Renal pelvis (tissue), 4 donors: ENCODE measurements around the gene MRPS18A. TPM values are rescaled to one million over a fixed set of nuclear protein-coding genes. Genes with fewer than 3 reads are reported as not detected.
"Not testable (repeated sequence)": the region's sequence is repeated elsewhere in the genome, so short reads cannot be mapped to it uniquely, and the experiment has no call there.

Source experiments
- DNase-seq: peaks from one replicate; pipeline ENCODE4 v3.0.0-alpha.2; 2013
- polyA plus RNA-seq, 3 donors: library from polyadenylated mRNA; unstranded; fragments of 120-200 nt; gene quantifications; one replicate each; pipeline ENCODE4 v1.2.1, GENCODE V29; 2013; ENCODE audit not compliant: insufficient read length in 3 of 3

MRPS18A gene
- polyA plus RNA-seq, 3 donors: 47.2 to 51.4 (median 50.9) TPM

DNA sequence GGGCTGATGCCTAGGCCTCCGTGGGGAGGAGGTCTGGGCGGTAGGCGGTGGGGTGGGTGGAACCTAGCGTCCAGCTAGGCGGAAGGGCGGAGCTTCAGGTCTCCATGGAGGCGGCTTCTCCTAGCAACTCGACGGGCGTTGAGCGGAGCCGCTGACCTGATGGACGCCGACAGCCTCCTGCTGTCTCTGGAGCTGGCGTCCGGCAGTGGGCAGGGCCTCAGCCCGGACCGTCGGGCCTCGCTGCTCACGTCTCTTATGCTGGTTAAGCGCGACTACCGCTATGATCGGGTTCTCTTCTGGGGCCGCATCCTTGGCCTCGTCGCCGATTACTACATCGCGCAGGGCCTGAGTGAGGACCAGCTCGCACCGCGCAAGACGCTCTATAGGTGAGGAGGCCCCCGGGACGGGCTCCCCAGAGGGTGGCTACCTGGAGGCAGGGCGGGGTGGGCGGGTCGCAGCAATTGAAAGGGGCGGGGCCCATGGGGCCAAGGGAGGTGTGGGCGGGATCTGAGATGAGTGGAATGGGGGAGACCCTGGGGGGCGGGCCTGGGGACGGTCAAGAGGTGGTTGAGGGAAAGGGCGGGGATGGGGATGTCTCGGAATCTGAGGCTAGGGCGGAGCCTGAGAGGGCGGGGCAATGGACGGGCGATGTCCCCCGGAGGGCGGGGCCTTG lies 42.5 kb downstream of the MRPS18A start, which contains the start of gene RSPH9:
TSS of gene RSPH9 (plus strand) at position 97 of the 673 bp plus-strand sequence. CDS start at position 160, 63 bp downstream.
- DNase-seq: peak; percentile 76

DNA sequence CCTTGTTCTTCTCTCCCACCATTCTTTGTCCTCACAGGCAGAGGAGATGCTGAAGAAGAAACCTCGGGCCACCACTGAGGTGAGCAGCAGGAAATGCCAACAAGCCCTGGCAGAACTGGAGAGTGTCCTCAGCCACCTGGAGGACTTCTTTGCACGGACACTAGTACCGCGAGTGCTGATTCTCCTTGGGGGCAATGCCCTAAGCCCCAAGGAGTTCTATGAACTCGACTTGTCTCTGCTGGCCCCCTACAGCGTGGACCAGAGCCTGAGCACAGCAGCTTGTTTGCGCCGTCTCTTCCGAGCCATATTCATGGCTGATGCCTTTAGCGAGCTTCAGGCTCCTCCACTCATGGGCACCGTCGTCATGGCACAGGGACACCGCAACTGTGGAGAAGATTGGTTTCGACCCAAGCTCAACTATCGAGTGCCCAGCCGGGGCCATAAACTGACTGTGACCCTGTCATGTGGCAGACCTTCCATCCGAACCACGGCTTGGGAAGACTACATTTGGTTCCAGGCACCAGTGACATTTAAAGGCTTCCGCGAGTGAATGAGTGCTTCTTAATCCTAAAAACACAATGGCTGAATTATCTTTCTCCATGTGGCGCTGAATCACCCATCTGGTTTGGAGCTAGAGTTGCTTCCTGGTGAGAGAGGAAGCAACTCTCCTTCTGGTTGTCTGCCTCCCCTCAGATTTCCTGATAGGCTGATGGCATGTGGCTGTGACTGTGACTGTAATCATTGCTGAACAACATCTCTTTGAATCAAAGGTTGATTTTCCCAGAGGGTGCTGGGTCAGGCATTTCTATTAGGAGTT lies 47.4 kb downstream of the MRPS18A start:
- no peak for DNase-seq

DNA sequence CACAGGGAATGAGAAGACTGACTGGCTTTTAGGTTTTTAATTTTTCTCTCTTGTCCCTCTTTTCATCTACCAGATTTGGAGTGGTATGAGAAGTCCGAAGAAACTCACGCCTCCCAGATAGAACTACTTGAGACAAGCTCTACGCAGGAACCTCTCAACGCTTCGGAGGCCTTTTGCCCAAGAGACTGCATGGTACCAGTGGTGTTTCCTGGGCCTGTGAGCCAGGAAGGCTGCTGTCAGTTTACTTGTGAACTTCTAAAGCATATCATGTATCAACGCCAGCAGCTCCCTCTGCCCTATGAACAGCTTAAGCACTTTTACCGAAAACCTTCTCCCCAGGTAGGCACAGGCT lies 51.3 kb downstream of the MRPS18A start:
- no peak for DNase-seq

DNA sequence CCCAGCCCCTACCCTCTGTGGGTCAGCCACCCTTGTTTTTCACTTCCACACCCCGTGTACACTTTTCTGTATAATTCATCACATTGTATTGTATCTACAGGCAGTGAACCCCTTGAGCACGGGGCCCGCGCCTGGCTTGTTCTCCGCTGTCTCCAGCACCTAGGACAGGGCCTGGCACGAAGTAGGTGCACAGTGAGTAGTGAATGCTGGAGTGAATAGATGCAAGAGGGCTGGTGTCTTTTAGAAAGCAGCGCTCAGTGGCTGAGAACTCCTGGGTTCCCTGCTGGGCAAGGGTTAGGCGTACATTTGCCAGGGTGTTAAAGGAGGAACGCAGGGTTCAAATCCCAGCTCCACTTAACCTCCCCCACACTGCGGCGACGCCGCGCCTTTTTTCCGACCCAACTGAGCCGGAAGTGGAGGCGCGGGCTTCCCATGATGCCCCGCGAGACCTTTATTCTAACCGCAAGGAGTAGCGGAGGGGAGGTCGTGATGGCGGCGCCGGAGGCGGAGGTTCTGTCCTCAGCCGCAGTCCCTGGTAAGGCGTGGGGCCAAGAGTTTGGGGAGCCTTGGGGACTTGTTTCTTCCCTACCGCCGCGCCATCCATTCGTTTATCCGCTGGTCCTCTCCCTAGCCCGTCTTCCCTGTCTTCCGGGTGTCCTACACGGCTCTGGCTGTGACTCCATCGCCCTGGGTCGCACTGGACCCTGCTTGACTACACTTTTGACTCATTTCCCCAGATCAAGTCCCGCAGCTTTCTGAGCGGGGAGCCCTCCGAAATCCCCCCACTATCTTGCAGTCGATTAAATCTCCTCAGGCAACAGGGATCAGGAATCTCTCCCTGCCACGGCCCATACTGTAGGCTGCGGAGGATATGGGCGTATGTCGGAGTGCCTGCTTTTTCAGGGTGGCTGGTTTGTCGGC lies 51.9 kb downstream of the MRPS18A start, which contains the start of gene MAD2L1BP:
TSS of gene MAD2L1BP (plus strand) at position 454 of the 921 bp plus-strand sequence. CDS start at position 490, 36 bp downstream.
- DNase-seq: peak; percentile 84

DNA sequence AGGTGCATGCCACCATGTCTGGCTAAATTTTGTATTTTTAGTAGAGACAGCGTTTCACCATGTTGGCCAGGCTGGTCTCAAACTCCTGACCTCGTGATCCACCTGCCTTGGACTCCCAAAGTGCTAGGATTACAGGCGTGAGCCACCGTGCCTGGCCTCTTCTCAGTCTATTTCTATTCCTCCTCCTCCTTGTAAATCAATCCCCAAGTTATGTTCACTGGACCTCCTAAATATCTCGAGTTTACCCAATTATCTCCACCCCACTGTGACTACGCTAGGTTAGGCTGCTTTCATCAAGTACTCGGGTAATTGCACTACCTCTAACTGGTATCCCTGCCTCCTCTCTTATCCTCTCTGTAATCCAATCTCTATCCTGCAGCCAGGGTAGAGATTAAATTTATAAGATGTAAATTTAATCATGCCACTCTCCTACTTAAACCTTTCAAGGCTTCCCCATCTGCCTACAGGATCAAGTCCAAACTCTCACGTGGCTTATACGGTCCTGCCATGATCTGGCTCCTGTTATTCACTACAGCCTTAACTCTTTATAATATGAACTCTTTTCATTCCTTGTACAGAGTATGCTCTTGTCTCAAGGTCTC lies 52.8 kb downstream of the MRPS18A start:
- no peak for DNase-seq

DNA sequence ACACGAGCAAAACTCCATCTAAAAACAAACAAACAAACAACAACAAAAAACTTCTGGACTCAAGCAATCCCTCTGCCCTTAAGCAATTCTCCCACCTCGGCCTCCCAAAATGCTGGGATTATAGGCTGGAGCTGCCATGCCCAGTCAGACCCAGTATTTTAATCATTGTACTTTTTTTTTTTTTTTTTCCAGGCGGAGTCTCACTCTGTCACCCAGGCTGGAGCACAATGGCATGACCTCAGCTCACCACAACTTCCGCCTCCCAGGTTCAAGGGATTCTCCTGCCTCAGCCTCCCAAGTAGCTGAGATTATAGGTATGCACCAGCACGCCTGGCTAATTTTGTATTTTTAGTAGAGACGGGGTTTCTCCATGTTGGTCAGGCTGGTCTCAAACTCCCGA lies 54.6 kb downstream of the MRPS18A start:
- DNase-seq: not testable (repeated sequence)

DNA sequence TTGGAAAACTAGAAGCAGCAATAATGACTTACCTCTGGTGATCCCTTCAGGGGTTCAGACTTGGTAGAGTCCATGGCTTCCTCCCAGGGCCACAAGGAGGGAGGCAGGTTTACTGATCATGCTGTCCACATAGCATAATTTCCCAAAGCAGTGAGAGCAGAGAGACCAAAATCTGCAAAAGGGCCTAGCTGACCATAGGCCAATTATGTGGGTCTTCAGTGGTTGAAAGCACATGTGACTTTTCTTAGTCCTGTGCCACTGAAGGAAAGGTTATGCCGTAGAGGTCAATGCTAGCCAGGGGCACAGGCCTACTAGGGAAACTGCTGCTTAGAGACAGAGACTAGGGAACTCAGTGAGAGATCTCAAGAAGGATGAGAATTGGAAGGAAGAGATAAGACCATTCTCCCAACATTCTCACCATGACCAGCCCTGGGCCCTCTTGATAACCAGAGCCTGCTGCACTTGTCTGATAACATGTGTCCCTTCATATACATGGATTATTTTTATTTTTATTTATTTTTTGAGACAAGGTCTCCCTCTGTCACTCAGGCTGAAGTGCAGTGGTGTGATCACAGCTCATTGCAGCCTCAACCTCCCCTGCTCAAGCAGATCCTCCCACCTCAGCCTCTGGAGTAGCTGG lies 56.5 kb downstream of the MRPS18A start:
- no peak for DNase-seq

DNA sequence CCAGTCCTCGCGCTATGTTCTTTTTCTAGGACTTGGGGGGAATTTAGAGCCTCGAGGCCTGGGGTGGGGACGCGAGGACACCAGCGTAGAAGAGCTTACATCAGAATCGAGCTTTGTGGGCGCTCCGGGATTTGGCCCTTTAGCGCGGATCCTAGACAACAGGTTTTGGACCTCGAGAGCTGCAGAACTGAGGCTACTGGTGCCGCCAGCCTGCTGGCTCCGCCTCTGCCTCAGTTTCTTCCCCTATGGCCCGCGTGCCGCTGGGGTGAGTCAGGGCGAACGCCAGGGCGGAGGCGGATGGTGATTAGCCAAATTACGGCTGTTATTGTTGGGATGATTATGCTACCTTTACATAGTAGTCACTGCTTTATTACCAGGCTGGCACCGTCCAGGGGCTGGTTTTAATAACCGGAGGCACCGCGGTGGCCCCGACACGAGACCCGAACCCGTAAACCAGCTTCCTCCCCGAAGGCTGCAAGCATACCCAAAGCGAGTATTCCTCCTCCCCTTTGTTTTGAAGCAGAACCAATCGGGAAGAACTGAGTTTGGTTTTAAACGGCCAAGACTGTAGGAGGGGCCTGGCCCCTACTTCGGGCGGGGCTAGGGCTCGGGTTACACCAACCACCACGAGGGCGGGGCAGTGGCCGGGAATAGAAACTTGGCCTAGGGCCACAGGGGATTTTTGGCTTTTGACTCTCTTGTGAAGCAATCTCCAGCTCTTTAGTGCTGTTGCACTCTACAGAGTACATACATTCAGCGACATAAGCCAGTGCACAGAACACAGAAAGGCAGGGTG lies 57.9 kb downstream of the MRPS18A start:
- peak; percentile 97 for DNase-seq

DNA sequence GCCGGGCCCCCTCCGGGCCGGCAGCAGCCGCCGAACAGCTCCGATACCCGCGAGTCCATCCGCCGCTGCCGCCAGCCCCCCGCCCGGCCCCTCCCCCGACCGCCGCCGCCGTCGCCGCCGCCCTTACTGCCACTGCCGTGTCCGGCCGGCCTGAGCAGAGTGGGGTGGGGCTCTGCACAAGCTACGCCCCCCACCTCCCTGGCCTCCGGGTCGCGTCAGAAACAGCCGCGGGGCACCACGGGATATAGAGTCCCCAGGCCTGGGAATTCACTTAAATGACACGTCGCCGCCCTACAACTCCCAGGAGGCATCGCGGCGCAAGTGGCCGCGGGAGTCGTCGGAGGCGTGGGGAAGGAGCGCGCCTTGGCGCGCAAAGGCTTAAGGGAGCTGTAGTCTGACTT lies 58.5 kb downstream of the MRPS18A start, which contains the start of gene GTPBP2:
TSS of gene GTPBP2 (minus strand) at position 161 of the 401 bp plus-strand sequence. CDS start at position 59, 102 bp downstream.
- peak; percentile 99 for DNase-seq

DNA sequence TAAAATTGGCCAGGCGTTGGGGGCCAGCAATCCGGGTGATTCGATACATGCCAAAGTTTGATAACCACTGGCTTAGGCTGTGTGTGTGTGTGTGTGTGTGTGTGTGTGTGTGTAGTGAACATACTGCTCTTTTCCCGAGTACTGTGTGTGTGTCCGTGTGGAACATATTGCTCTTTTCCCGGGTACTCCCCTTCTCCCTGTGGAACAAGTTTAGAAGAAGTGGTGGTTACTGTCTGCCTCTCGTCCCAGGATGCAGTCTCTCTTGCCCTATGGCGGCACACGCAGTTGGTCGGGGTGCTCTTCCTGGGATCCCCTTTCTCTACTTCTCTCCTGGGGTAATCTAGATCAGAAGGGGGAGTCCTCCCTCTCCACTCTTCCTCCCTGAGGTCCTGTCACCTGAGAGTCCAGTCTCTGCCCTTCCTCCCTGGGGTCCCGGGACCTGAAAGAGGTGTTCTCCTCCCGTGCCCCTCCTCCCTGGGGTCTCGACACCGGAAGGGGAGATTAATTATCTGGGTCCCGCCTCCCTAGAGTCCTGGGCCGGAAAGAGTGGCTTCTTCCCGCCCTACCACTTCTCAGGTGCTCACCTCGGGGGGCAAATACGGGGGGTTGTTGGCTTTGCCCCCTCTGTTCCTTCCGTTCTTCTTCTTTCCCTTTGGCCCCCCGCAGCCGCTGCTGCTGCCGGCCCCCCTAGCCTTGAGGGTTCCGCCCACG lies 59.0 kb downstream of the MRPS18A start:
- peak; percentile 61 for DNase-seq

DNA sequence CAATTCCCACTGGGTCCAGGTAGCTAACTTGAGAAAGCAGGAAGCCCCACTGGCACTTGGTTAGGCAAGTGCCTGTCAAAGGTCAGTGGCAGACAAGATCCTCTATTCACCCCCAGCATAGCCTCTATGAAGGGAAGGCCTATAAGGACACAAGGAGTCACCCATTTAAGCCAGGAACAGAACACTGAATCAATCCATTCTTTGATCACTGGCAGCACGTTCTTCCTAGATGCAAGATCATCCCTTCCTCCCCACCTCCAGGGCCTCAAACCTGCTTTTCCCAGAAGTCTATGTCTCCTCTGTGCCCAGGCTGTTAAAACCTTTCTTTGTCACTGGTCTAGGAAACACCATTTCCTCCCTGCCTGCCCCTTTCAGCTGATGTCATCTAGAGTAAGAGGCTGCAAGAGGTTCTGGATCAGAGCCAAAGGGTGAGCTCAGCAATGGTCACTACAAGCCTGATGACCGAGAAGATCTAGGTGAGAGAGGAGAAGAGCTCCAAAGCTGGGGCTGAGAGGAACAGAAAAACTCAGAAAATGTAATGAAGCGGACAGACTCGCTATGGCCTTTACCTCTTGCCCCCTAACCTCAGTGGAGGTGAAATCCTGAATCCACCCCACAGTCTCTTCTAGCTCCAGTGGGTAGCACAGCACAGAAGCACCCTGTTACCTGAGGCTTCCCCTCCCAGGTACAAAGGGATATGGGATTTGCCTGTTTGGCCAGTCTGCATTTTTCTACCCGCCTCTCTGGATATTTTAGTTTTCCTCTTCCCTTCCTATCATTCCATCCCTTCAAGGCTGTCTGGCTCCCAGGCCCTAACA lies 60.4 kb downstream of the MRPS18A start:
- peak; percentile 42 for DNase-seq

DNA sequence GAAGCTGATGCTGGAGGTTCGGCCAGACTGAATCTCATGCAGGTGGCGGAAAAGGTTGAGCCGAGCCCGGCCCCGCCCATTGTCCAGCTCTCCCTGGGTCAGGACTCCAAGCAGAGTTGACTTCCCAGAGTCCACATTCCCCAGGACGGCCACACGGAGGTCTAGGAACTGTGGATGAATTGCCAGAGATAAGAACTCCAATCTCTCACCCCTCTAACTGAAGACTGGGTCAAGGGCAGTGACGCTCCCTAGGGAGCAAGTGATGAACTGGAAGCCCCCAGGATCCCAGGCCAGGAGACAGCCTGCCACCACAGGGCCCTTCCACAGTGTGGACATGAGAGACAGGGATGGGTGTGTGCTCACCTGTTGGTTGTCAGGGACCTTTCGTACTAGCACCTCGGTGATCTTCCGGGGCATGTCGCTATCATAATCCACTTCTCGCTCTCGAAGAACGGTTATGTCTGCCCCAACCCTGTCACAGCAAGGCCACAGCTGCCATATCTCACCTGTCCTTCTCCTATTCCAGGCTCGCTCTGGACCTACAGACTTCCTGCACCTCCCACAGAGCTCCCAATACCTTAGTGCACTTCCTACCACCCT lies 62.1 kb downstream of the MRPS18A start:
- DNase-seq: no peak

DNA sequence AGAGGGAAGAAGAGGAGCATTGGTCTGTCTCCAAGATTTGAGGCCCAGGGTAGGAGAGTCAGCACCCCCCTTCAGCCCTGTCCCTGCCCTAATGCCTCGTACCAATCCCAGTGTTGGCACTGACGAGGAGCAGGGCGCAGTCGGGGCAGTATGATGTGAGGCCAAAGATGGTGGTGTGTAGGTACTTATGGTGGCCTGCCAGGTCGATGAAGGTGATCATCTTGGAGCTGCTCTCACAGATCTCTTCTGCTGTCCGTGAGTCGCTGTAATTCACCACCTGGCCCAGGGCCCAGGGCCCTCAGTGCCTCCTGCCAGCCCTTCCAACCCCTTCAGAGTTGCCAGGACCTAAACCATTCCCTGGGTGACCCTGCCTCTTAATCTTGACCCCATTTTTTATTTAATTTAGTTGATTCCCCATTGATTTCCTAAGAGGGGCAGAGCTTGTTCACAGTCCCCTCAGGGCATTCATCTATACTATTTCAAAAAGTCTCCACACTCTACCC lies 62.8 kb downstream of the MRPS18A start:
- DNase-seq: no peak

DNA sequence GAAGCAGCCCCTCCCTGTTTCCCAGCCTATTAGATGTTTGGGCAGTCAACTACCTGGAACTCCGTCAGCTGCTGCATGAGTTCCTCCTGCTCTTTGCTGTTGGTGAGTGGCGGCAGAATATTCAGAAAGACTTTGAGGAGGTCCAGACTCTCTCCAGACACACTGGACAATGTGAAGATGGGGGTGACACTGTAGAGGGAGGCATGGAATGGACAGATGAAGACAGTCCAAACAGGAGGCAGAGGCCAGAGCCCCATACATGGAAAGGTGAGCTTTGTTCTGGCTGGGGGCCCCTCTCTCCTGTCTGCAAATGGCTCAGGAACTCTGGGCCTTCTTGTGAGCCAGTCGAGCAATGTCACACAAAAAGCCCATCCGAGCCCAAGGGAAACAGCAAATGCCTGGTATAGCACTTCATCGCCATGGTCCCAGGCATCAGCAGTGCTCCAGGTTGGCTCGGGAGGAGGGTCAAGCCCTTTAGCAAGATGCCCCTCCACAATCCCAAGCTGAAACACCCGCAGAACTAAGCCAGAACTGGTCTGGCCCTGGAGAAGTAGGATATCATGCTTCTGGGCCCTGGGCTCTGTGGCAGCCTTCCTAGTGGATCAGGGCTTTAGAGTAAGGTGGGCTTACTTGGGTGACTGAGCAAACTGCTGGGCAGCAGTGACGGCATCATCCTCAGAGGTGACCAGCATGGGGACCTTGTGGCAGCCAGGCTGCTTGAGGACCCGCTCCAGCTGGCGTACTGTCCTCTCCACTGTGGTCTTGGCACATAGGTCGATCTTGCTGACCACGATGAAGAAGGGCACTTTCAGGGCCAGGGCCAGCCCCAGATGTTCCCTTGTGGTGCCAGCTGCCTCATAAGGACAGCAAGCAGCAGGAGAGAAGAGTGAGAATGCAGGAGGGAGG lies 63.5 kb downstream of the MRPS18A start:
- DNase-seq: no peak

DNA sequence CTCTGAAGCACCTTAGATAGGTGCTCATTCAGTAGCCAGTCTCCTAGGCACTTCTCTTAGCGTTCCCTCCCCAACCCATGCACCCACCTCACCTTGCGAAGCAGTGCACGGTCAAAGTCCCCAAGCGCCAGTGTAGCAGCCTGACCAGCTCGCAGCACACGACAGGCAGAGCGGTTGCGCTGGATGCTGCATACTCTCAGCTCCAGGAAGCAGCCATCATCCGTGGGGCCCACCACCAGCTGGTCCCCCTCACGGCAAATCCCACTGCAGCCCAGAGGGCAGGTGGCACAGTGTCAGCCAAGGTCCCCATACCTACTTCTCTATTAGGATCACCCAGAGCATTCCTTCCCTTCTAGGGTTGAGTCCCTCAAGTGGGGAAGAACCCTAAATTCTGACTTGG lies 65.0 kb downstream of the MRPS18A start:
- no peak for DNase-seq

DNA sequence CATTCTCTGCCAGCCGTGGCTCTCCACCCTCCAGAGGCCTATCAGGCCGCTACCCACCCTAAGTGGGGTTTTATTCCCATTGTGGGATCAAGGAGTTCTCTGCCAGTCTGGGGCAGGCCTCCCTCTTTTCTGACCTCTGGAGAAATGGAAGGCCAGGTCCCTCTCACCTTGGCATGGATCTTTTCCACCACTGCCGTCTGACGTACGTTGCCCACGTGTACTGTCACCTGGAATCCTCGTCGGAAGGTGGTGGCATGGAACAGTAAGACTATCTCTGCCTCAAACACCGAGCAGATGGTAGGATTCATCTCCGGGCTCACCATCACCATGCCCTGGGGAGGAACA lies 65.8 kb downstream of the MRPS18A start:
- DNase-seq: no peak
